Measurements from ENCODE around the gene METAP1D. TPM values are rescaled to one million over a fixed set of nuclear protein-coding genes. Genes with fewer than 3 reads are reported as not detected.

METAP1D gene
- polyA plus RNA-seq, 1 of the 3 experiments (the other 2 are of a cell fraction) = 10.3 TPM

- H3K4me1 ChIP-seq (ENCODE audit: control insufficient read depth in 1 of 2, insufficient read depth in 2 of 2, low read depth in 1 of 2, low read length in 1 of 2) = peaks cover 22 to 39% of the 10 kb centered on the region in 2 experiments
- peaks cover 45% of the 10 kb centered on the region for H3K27me3 ChIP-seq (ENCODE audit: insufficient read depth)
- H3K4me2 ChIP-seq = peak overlapping the region; percentile 75; the same call in 1 of the 2 replicates
- H3K9me2 ChIP-seq = no peaks in the 10 kb centered on the region
- peak overlapping the region; percentile 53; the same call in 1 of the 2 replicates for H3K9ac ChIP-seq
- no peaks in the 10 kb centered on the region for H4K20me1 ChIP-seq (ENCODE audit: insufficient read depth)
- no peak for DNase-seq
- H3K27ac ChIP-seq (ENCODE audit: low read depth in 2 of 2, low read length in 1 of 2) = peak overlapping the region in 1 of 2 experiments; percentile 51; a peak in 2 of 4 replicates
- no peaks in the 10 kb centered on the region for H3K9me3 ChIP-seq
- no peaks in the 10 kb centered on the region for H3K79me2 ChIP-seq (ENCODE audit: insufficient read depth)
- TF ChIP-seq USF2 (IDR thresholded peaks at IDR 0.05; ENCODE audit: borderline replicate concordance, low read depth, low read length) (no peak), RFX5 (IDR thresholded peaks at IDR 0.05; ENCODE audit: low read length) (no peak), NRF1 (IDR thresholded peaks at IDR 0.05; ENCODE audit: low read depth, low read length) (no peak), NFIC (IDR thresholded peaks at IDR 0.05; ENCODE audit: borderline replicate concordance) (no peak), GATA2 (CRISPR knock-in tag; IDR thresholded peaks at IDR 0.05) (no peak)
- H3F3A ChIP-seq (replicated peaks; ENCODE audit: insufficient read depth) = peaks cover 23% of the 10 kb centered on the region
- WGBS (ENCODE audit: low lambda C conversion rate) = 28% methylated on average over 11 of the region's 13 CpGs
- ChIA-PET CTCF (interaction anchor here (0.8 to 2.0 kb wide), 8 partner anchors 9 to 529 kb away, joined by 3 to 6 read pairs (median 5); no protein-coding TSS in a partner anchor), POLR2A (no interaction called here)
- H3K36me3 ChIP-seq (replicated peaks in 1 of 2; ENCODE audit: control insufficient read depth in 1 of 2, insufficient read depth in 2 of 2, low read length in 1 of 2) = no peaks in the 10 kb centered on the region
- H3K4me3 ChIP-seq (ENCODE audit: low read depth in 2 of 2, low read length in 1 of 2) = peak overlapping the region; percentile 41 to 58; a peak in 2 of 4 replicates
- peak overlapping the region; percentile 61; the same call in 1 of the 2 replicates for H2AFZ ChIP-seq (ENCODE audit: low read depth)
These were observed 99.8 kb downstream of the METAP1D start for GRCh38 chr2:172099472-172100079.

- no peaks in the 10 kb centered on the region for H3K9me3 ChIP-seq
- peaks cover 37% of the 10 kb centered on the region; the same call in 1 of the 2 replicates for H3K27me3 ChIP-seq (ENCODE audit: insufficient read depth)
- no peaks in the 10 kb centered on the region for H3K36me3 ChIP-seq (replicated peaks in 1 of 2; ENCODE audit: control insufficient read depth in 1 of 2, insufficient read depth in 2 of 2, low read length in 1 of 2)
- peak overlapping the region; percentile 75; the same call in 1 of the 2 replicates for H3K4me2 ChIP-seq
- no peak overlapping the region for H3K4me3 ChIP-seq (ENCODE audit: low read depth in 2 of 2, low read length in 1 of 2)
- H3K9me2 ChIP-seq = no peaks in the 10 kb centered on the region
- H2AFZ ChIP-seq (ENCODE audit: low read depth) = no peak overlapping the region; the same call in 1 of the 2 replicates
- CTCF ChIA-PET = interaction anchor here (0.8 to 8.7 kb wide), 9 partner anchors 9 to 501 kb away, joined by 3 to 96 read pairs (median 4); no protein-coding TSS in a partner anchor
- H3K79me2 ChIP-seq (ENCODE audit: insufficient read depth) = no peaks in the 10 kb centered on the region
- no peaks in the 10 kb centered on the region for H4K20me1 ChIP-seq (ENCODE audit: insufficient read depth)
- H3K4me1 ChIP-seq (ENCODE audit: control insufficient read depth in 1 of 2, insufficient read depth in 2 of 2, low read depth in 1 of 2, low read length in 1 of 2) = peaks cover 22 to 32% of the 10 kb centered on the region in 2 experiments
- H3K27ac ChIP-seq (ENCODE audit: low read depth in 2 of 2, low read length in 1 of 2) = no peak overlapping the region
- DNase-seq = peak; percentile 59
- 33% methylated on average over 31 of the region's 72 CpGs for WGBS (ENCODE audit: low lambda C conversion rate)
- no peak overlapping the region for H3K9ac ChIP-seq
- POLR2A ChIA-PET = no interaction called here
- H3F3A ChIP-seq (replicated peaks; ENCODE audit: insufficient read depth) = peaks cover 23% of the 10 kb centered on the region
- TF ChIP-seq EZH2phosphoT487 (IDR thresholded peaks at IDR 0.05; ENCODE audit: borderline replicate concordance, low read depth) (no peak), ELF1 (IDR thresholded peaks at IDR 0.05) (no peak), GABPA (IDR thresholded peaks at IDR 0.05; ENCODE audit: low read depth) (no peak), SMC3 (IDR thresholded peaks at IDR 0.05; ENCODE audit: low read depth, low read length) (no peak), CTCF (IDR thresholded peaks at IDR 0.05) (no peak), FOXJ3 (CRISPR knock-in tag; IDR thresholded peaks at IDR 0.05) (no peak), YY1 (IDR thresholded peaks at IDR 0.05; ENCODE audit: low read depth) (no peak), USF2 (IDR thresholded peaks at IDR 0.05; ENCODE audit: borderline replicate concordance, low read depth, low read length) (no peak), RAD21 (IDR thresholded peaks at IDR 0.05; ENCODE audit: low read length) (no peak), RXRA (IDR thresholded peaks at IDR 0.05; ENCODE audit: borderline replicate concordance, low read depth) (no peak), RFX5 (IDR thresholded peaks at IDR 0.05; ENCODE audit: low read length) (no peak), NRF1 (IDR thresholded peaks at IDR 0.05; ENCODE audit: low read depth, low read length) (no peak), PBX3 (IDR thresholded peaks at IDR 0.05) (no peak)
- TF ChIP-seq, protein P1, sequence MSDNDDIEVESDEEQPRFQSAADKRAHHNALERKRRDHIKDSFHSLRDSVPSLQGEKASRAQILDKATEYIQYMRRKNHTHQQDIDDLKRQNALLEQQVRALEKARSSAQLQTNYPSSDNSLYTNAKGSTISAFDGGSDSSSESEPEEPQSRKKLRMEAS (IDR thresholded peaks at IDR 0.05; ENCODE audit: low read depth) = no peak
- TF ChIP-seq, protein P2, sequence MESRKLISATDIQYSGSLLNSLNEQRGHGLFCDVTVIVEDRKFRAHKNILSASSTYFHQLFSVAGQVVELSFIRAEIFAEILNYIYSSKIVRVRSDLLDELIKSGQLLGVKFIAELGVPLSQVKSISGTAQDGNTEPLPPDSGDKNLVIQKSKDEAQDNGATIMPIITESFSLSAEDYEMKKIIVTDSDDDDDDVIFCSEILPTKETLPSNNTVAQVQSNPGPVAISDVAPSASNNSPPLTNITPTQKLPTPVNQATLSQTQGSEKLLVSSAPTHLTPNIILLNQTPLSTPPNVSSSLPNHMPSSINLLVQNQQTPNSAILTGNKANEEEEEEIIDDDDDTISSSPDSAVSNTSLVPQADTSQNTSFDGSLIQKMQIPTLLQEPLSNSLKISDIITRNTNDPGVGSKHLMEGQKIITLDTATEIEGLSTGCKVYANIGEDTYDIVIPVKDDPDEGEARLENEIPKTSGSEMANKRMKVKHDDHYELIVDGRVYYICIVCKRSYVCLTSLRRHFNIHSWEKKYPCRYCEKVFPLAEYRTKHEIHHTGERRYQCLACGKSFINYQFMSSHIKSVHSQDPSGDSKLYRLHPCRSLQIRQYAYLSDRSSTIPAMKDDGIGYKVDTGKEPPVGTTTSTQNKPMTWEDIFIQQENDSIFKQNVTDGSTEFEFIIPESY (IDR thresholded peaks at IDR 0.05; ENCODE audit: borderline replicate concordance, low read depth) = no peak
These were observed 100.6 kb downstream of the METAP1D start for GRCh38 chr2:172100080-172100934.

Data from SK-N-SH (cell line).